Activated T-cell treated with anti-CD3 and anti-CD28 coated beads, Interleukin-2, amount 50 U/mL, for 72 hours (primary cell): Measurements from ENCODE around the gene CHL1. TPM values are rescaled to one million over a fixed set of nuclear protein-coding genes. Genes with fewer than 3 reads are reported as not detected.

ENCODE experiments used
- ATAC-seq, 2 donors: fragments of 150-1000 bp; cut with Tn5 transposase; replicated peaks in 1 of 2; 2 replicates each; pipeline ENCODE4 v1.10.0; 2021; ENCODE audit warnings: moderate library complexity in 2 of 2, mild to moderate bottlenecking in 1 of 2
- DNase-seq, 2 donors: peaks; one replicate each; pipeline ENCODE4 v3.0.0; 2021 to 2022; ENCODE audit warnings: mixed read lengths in 1 of 2
- H3K27ac Mint-ChIP-seq: one replicate; pipeline ENCODE4 v1.8.0; 2022; ENCODE audit warnings: mild to moderate bottlenecking, moderate library complexity, mixed read lengths
- H3K27me3 Mint-ChIP-seq: one replicate; pipeline ENCODE4 v1.8.0; 2022; ENCODE audit warnings: low read depth, mixed read lengths
- H3K36me3 Mint-ChIP-seq, 2 donors: one replicate each; pipeline ENCODE4 v1.8.0; 2022; ENCODE audit warnings: mixed read lengths in 2 of 2, mild to moderate bottlenecking in 1 of 2; ENCODE audit not compliant: insufficient read depth in 2 of 2
- H3K4me1 Mint-ChIP-seq: one replicate; pipeline ENCODE4 v1.8.0; 2022; ENCODE audit warnings: low read depth, mixed read lengths
- H3K4me3 Mint-ChIP-seq, 2 donors: one replicate each; pipeline ENCODE4 v1.8.0; 2022; ENCODE audit warnings: mild to moderate bottlenecking in 2 of 2, mixed read lengths in 2 of 2, moderate library complexity in 2 of 2
- H3K9me3 Mint-ChIP-seq, 2 donors: one replicate each; pipeline ENCODE4 v1.8.0; 2022; ENCODE audit warnings: mixed read lengths in 2 of 2
- total RNA-seq, 2 donors: library from RNA; stranded (reverse); gene quantifications; one replicate each; pipeline ENCODE4 v1.2.3, GENCODE V29; 2022

Gene CHL1
- total RNA-seq, 2 donors from 2014 or later: not detected

GRCh38 chr3:335240-335639 is 138.7 kb downstream of the CHL1 start:
- Mint-ChIP-seq H3K4me3 (no peak overlapping the region), H3K27ac (no peak overlapping the region)
- no peak for ATAC-seq

GRCh38 chr3:339351-339750 is 142.8 kb downstream of the CHL1 start:
- H3K27ac Mint-ChIP-seq: no peak overlapping the region
- H3K36me3 Mint-ChIP-seq: no peaks in the 10 kb centered on the region
- no peak for DNase-seq
- H3K4me3 Mint-ChIP-seq: no peak overlapping the region
- no peaks in the 10 kb centered on the region for H3K27me3 Mint-ChIP-seq
- no peaks in the 10 kb centered on the region for H3K4me1 Mint-ChIP-seq
- ATAC-seq: no peak
- no peaks in the 10 kb centered on the region for H3K9me3 Mint-ChIP-seq

More at GRCh38 chr3:335240-335639, 138.7 kb downstream of the CHL1 start:
- Mint-ChIP-seq H3K27me3 (no peaks in the 10 kb centered on the region), H3K36me3 (no peaks in the 10 kb centered on the region), H3K9me3 (peaks cover 0 to 2% of the 10 kb centered on the region in 2 donors), H3K4me1 (no peaks in the 10 kb centered on the region)
- no peak for DNase-seq

- no peak overlapping the region for H3K27ac Mint-ChIP-seq
Measured at GRCh38 chr3:341998-342397, 145.4 kb downstream of the CHL1 start.

GRCh38 chr3:346186-346585 is 149.6 kb downstream of the CHL1 start:
- no peaks in the 10 kb centered on the region for H3K4me1 Mint-ChIP-seq
- H3K4me3 Mint-ChIP-seq: no peak overlapping the region
- H3K27me3 Mint-ChIP-seq: no peaks in the 10 kb centered on the region
- no peaks in the 10 kb centered on the region for H3K9me3 Mint-ChIP-seq
- DNase-seq: no peak
- no peak overlapping the region for H3K27ac Mint-ChIP-seq
- no peaks in the 10 kb centered on the region for H3K36me3 Mint-ChIP-seq
- ATAC-seq: no peak

More at GRCh38 chr3:341998-342397, 145.4 kb downstream of the CHL1 start:
- Mint-ChIP-seq H3K4me3 (no peak overlapping the region), H3K36me3 (no peaks in the 10 kb centered on the region), H3K9me3 (no peaks in the 10 kb centered on the region), H3K4me1 (no peaks in the 10 kb centered on the region), H3K27me3 (no peaks in the 10 kb centered on the region)
- no peak for DNase-seq
- ATAC-seq: no peak

- Mint-ChIP-seq H3K9me3 (no peaks in the 10 kb centered on the region), H3K27ac (no peak overlapping the region), H3K36me3 (no peaks in the 10 kb centered on the region), H3K4me3 (no peak overlapping the region), H3K4me1 (no peaks in the 10 kb centered on the region), H3K27me3 (no peaks in the 10 kb centered on the region)
- ATAC-seq (no peak), DNase-seq (no peak)
Measured at GRCh38 chr3:347581-347980, 151.0 kb downstream of the CHL1 start.

- Mint-ChIP-seq H3K36me3 (no peaks in the 10 kb centered on the region), H3K4me3 (no peak overlapping the region), H3K9me3 (no peaks in the 10 kb centered on the region), H3K4me1 (no peaks in the 10 kb centered on the region), H3K27me3 (no peaks in the 10 kb centered on the region), H3K27ac (no peak overlapping the region)
- no peak for DNase-seq
- ATAC-seq: no peak
Measured at GRCh38 chr3:350871-351371, 154.4 kb downstream of the CHL1 start.

- DNase-seq (no peak), ATAC-seq (no peak)
- Mint-ChIP-seq H3K4me3 (no peak overlapping the region), H3K4me1 (no peaks in the 10 kb centered on the region), H3K36me3 (no peaks in the 10 kb centered on the region), H3K27me3 (no peaks in the 10 kb centered on the region), H3K27ac (no peak overlapping the region), H3K9me3 (no peaks in the 10 kb centered on the region)
Measured at GRCh38 chr3:352599-352998, 156.0 kb downstream of the CHL1 start.

GRCh38 chr3:353191-353739 is 156.7 kb downstream of the CHL1 start:
- Mint-ChIP-seq H3K36me3 (no peaks in the 10 kb centered on the region), H3K27ac (no peak overlapping the region), H3K9me3 (no peaks in the 10 kb centered on the region), H3K4me1 (no peaks in the 10 kb centered on the region), H3K27me3 (no peaks in the 10 kb centered on the region), H3K4me3 (no peak overlapping the region)
- DNase-seq (no peak), ATAC-seq (no peak)

GRCh38 chr3:354432-354831 is 157.9 kb downstream of the CHL1 start:
- ATAC-seq: no peak
- H3K4me1 Mint-ChIP-seq: no peaks in the 10 kb centered on the region
- DNase-seq: peak; percentile 6 to 39
- H3K4me3 Mint-ChIP-seq: no peak overlapping the region
- H3K9me3 Mint-ChIP-seq: no peaks in the 10 kb centered on the region
- H3K27me3 Mint-ChIP-seq: no peaks in the 10 kb centered on the region
- no peaks in the 10 kb centered on the region for H3K36me3 Mint-ChIP-seq
- H3K27ac Mint-ChIP-seq: no peak overlapping the region

- Mint-ChIP-seq H3K27ac (no peak overlapping the region), H3K4me3 (no peak overlapping the region), H3K36me3 (no peaks in the 10 kb centered on the region), H3K27me3 (no peaks in the 10 kb centered on the region), H3K9me3 (peaks cover 0 to 2% of the 10 kb centered on the region in 2 donors), H3K4me1 (no peaks in the 10 kb centered on the region)
- DNase-seq (no peak), ATAC-seq (no peak)
Measured at GRCh38 chr3:355622-356021, 159.1 kb downstream of the CHL1 start.

GRCh38 chr3:356952-357351 is 160.4 kb downstream of the CHL1 start:
- no peak for DNase-seq
- H3K4me1 Mint-ChIP-seq: no peaks in the 10 kb centered on the region
- H3K27me3 Mint-ChIP-seq: no peaks in the 10 kb centered on the region
- H3K9me3 Mint-ChIP-seq: peaks cover 0 to 2% of the 10 kb centered on the region in 2 donors
- no peaks in the 10 kb centered on the region for H3K36me3 Mint-ChIP-seq
- H3K4me3 Mint-ChIP-seq: no peak overlapping the region
- no peak for ATAC-seq
- no peak overlapping the region for H3K27ac Mint-ChIP-seq

GRCh38 chr3:359672-360071 is 163.1 kb downstream of the CHL1 start:
- ATAC-seq (no peak), DNase-seq (no peak)
- Mint-ChIP-seq H3K4me1 (no peaks in the 10 kb centered on the region), H3K4me3 (no peak overlapping the region), H3K9me3 (peaks cover 0 to 4% of the 10 kb centered on the region in 2 donors), H3K36me3 (no peaks in the 10 kb centered on the region), H3K27me3 (no peaks in the 10 kb centered on the region), H3K27ac (no peak overlapping the region)

- H3K4me3 Mint-ChIP-seq: no peak overlapping the region
- H3K27ac Mint-ChIP-seq: no peak overlapping the region
- no peaks in the 10 kb centered on the region for H3K4me1 Mint-ChIP-seq
- no peaks in the 10 kb centered on the region for H3K36me3 Mint-ChIP-seq
- DNase-seq: no peak
- ATAC-seq: no peak
- H3K9me3 Mint-ChIP-seq: peaks cover 0 to 6% of the 10 kb centered on the region in 2 donors
- no peaks in the 10 kb centered on the region for H3K27me3 Mint-ChIP-seq
Measured at GRCh38 chr3:362681-363338, 166.2 kb downstream of the CHL1 start.

GRCh38 chr3:364287-364686 is 167.7 kb downstream of the CHL1 start:
- no peaks in the 10 kb centered on the region for H3K4me1 Mint-ChIP-seq
- no peak overlapping the region for H3K4me3 Mint-ChIP-seq
- no peaks in the 10 kb centered on the region for H3K36me3 Mint-ChIP-seq
- peaks cover 4 to 8% of the 10 kb centered on the region in 2 donors for H3K9me3 Mint-ChIP-seq
- ATAC-seq (no peak), DNase-seq (no peak)
- no peaks in the 10 kb centered on the region for H3K27me3 Mint-ChIP-seq
- no peak overlapping the region for H3K27ac Mint-ChIP-seq
